Peyer's patch (tissue), 4 donors: ENCODE data around the gene PMEL. TPM values are rescaled to one million over a fixed set of nuclear protein-coding genes. Genes with fewer than 3 reads are reported as not detected.

Experiments used
- DNase-seq, 3 donors: peaks; one replicate each; pipeline ENCODE4 v3.0.0-alpha.2; 2017 to 2019
- H3K27ac ChIP-seq, 4 donors: fragments of 200-600 bp; sonication (generic); one replicate each; pipeline ENCODE4 v1.5.1; 2016 to 2019
- H3K27me3 ChIP-seq, 2 donors: fragments of 200-600 bp; sonication (generic); one replicate each; pipeline ENCODE4 v1.5.1; 2019
- H3K36me3 ChIP-seq, 3 donors: fragments of 200-600 bp; sonication (generic); one replicate each; pipeline ENCODE4 v1.5.1; 2016 to 2019
- H3K4me1 ChIP-seq, 4 donors: fragments of 200-600 bp; sonication (generic); one replicate each; pipeline ENCODE4 v1.5.1; 2016 to 2019
- H3K4me3 ChIP-seq, 4 donors: fragments of 200-600 bp; sonication (generic); 1 replicate in 3 of 4; 2 replicates in 1 of 4; pipeline ENCODE4 v1.5.1; 2016 to 2019; ENCODE audit warnings: mild to moderate bottlenecking in 1 of 4
- H3K9me3 ChIP-seq, 4 donors: fragments of 200-600 bp; sonication (generic); one replicate each; pipeline ENCODE4 v1.5.1; 2016 to 2019; ENCODE audit warnings: mild to moderate bottlenecking in 1 of 4
- POLR2A ChIP-seq, 2 donors: fragments of 450-650 bp; IDR thresholded peaks; one replicate each; pipeline ENCODE4 v1.5.1; 2017; ENCODE audit warnings: antibody characterized with exemption in 2 of 2, mild to moderate bottlenecking in 2 of 2, moderate library complexity in 2 of 2
- total RNA-seq, 4 donors: library from RNA; depleted of rRNA; stranded (reverse); fragments of >200 nt; gene quantifications; one replicate each; pipeline ENCODE4 v1.1.0, GENCODE V29; 2016
- TF ChIP-seq, protein P1 (sequence below), 6 experiments: fragments of 450-650 bp in 4 of 6; fragments of 200-600 bp in 2 of 6; sonication (generic) in 1 of 6; IDR thresholded peaks; one replicate each; pipeline ENCODE4 v1.5.1; 2017 to 2019; ENCODE audit warnings: antibody characterized with exemption in 6 of 6, mild to moderate bottlenecking in 3 of 6, moderate library complexity in 1 of 6

Gene PMEL
- total RNA-seq, 4 donors from 2014 or later, result 2.5 to 10.0 (median 3.0) TPM

DNA sequence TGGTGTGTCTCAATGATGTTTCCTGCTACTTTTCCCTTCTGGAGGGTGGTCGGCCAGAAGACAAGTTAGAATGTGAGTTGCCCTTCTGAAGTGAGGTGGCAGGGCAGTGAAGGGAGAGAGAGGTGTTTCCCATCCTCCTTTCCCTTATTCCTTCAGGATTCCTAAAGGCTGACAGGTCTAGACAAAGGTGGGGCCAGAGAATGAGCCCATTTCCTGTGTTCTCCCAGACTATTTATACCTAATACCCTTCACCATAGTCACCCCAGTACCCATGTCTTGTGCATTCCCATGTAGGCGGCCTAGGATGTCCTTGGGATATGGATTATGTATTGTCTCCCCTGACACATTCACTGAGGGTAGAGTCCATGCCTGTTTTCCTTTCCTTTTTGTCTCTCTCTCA, 27.9 kb downstream of the PMEL start:
- peak overlapping the region in 1 of 4 donors; percentile 85 for H3K27ac ChIP-seq
- H3K4me1 ChIP-seq, result peaks cover 0 to 59% (median 7%) of the 10 kb centered on the region in 4 donors
- H3K36me3 ChIP-seq, result peaks cover 0 to 52% (median 0%) of the 10 kb centered on the region in 3 donors
- no peak for DNase-seq
- no peak overlapping the region for H3K4me3 ChIP-seq
- H3K27me3 ChIP-seq, result no peaks in the 10 kb centered on the region
- no peaks in the 10 kb centered on the region for H3K9me3 ChIP-seq
- TF ChIP-seq, protein P1, sequence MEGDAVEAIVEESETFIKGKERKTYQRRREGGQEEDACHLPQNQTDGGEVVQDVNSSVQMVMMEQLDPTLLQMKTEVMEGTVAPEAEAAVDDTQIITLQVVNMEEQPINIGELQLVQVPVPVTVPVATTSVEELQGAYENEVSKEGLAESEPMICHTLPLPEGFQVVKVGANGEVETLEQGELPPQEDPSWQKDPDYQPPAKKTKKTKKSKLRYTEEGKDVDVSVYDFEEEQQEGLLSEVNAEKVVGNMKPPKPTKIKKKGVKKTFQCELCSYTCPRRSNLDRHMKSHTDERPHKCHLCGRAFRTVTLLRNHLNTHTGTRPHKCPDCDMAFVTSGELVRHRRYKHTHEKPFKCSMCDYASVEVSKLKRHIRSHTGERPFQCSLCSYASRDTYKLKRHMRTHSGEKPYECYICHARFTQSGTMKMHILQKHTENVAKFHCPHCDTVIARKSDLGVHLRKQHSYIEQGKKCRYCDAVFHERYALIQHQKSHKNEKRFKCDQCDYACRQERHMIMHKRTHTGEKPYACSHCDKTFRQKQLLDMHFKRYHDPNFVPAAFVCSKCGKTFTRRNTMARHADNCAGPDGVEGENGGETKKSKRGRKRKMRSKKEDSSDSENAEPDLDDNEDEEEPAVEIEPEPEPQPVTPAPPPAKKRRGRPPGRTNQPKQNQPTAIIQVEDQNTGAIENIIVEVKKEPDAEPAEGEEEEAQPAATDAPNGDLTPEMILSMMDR (IDR thresholded peaks at IDR 0.05), result no peak
- no peak for TF ChIP-seq POLR2A (IDR thresholded peaks at IDR 0.05)

GRCh38 chr12:55935738-55936151, 30.1 kb downstream of the PMEL start:
- peak in 2 of 3 donors; percentile 52 for DNase-seq
- TF ChIP-seq, protein P1 (IDR thresholded peaks at IDR 0.05), result no peak
- peak overlapping the region; percentile 49 to 96 (median 52) for H3K27ac ChIP-seq

GRCh38 chr12:55934773-55935172, 31.1 kb downstream of the PMEL start:
- no peak for DNase-seq
- no peaks in the 10 kb centered on the region for H3K9me3 ChIP-seq
- H3K4me3 ChIP-seq, result no peak overlapping the region
- peaks cover 0 to 31% (median 0%) of the 10 kb centered on the region in 3 donors for H3K36me3 ChIP-seq
- no peak for TF ChIP-seq POLR2A (IDR thresholded peaks at IDR 0.05)
- TF ChIP-seq, protein P1 (IDR thresholded peaks at IDR 0.05), result no peak
- peaks cover 0 to 54% (median 12%) of the 10 kb centered on the region in 4 donors for H3K4me1 ChIP-seq
- H3K27ac ChIP-seq, result peak overlapping the region; percentile 20 to 98 (median 73)
- H3K27me3 ChIP-seq, result no peaks in the 10 kb centered on the region

More at GRCh38 chr12:55935738-55936151, 30.1 kb downstream of the PMEL start:
- Histone ChIP-seq H3K9me3 (no peaks in the 10 kb centered on the region), H3K36me3 (peaks cover 0 to 34% (median 0%) of the 10 kb centered on the region in 3 donors), H3K4me3 (peak overlapping the region; percentile 3 to 29 (median 12)), H3K27me3 (no peaks in the 10 kb centered on the region), H3K4me1 (peaks cover 0 to 55% (median 9%) of the 10 kb centered on the region in 4 donors)

- DNase-seq, result no peak
- H3K4me3 ChIP-seq, result peak overlapping the region in 2 of 4 donors; percentile 77 to 90
- H3K27me3 ChIP-seq, result no peaks in the 10 kb centered on the region
- peaks cover 0 to 55% (median 12%) of the 10 kb centered on the region in 4 donors for H3K4me1 ChIP-seq
- H3K9me3 ChIP-seq, result no peaks in the 10 kb centered on the region
- H3K36me3 ChIP-seq, result peaks cover 0 to 26% (median 0%) of the 10 kb centered on the region in 3 donors
- peak overlapping the region; percentile 95 to 98 (median 96) for H3K27ac ChIP-seq
- peak; percentile 18 to 19 for TF ChIP-seq POLR2A (IDR thresholded peaks at IDR 0.05)
- TF ChIP-seq, protein P1 (IDR thresholded peaks at IDR 0.05), result no peak
Observed at GRCh38 chr12:55933799-55934742, 31.8 kb downstream of the PMEL start.

GRCh38 chr12:55933169-55933798, 32.6 kb downstream of the PMEL start:
- Histone ChIP-seq H3K4me3 (peak overlapping the region in 3 of 4 donors; percentile 77 to 90 (median 82)), H3K27ac (peak overlapping the region; percentile 95 to 98 (median 96)), H3K9me3 (no peaks in the 10 kb centered on the region), H3K27me3 (no peaks in the 10 kb centered on the region), H3K4me1 (peaks cover 0 to 62% (median 12%) of the 10 kb centered on the region in 4 donors), H3K36me3 (peaks cover 0 to 20% (median 0%) of the 10 kb centered on the region in 3 donors)
- peak in 2 of 3 donors; percentile 66 to 76 for DNase-seq
- peak; percentile 36 to 78 for TF ChIP-seq POLR2A (IDR thresholded peaks at IDR 0.05)
- TF ChIP-seq, protein P1 (IDR thresholded peaks at IDR 0.05), result no peak
